Measurements from ENCODE around the gene SORCS2. TPM values are rescaled to one million over a fixed set of nuclear protein-coding genes. Genes with fewer than 3 reads are reported as not detected.

Gene SORCS2
- total RNA-seq, 2 donors from 2014 or later = 1.5 to 1.7 TPM

DNA sequence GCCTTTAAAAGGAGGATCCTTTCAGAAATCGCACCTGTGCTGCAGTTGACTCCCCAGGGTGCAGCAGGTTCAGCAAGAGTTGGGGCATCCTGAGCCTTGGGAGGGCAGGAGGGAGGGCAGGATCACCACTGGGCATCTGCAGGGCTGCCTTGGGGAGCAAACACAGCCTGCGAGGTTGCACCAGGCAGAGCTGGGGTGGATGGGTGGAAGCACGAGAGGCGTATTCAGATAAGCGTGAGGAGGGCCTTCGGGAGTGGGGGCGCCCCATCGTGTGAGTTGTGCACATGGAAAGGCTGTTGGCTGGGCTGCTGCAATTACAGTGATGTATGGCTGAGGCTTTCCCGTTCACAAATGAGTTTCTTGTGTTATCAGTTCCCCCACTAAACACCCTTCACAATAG lies 186.8 kb downstream of the SORCS2 start:
- no peak overlapping the region for H3K4me3 ChIP-seq
- H3K9me3 ChIP-seq = no peaks in the 10 kb centered on the region
- no peak overlapping the region for H3K27ac ChIP-seq
- peaks cover 0 to 10% of the 10 kb centered on the region in 2 donors for H3K4me1 ChIP-seq
- TF ChIP-seq, protein P1, sequence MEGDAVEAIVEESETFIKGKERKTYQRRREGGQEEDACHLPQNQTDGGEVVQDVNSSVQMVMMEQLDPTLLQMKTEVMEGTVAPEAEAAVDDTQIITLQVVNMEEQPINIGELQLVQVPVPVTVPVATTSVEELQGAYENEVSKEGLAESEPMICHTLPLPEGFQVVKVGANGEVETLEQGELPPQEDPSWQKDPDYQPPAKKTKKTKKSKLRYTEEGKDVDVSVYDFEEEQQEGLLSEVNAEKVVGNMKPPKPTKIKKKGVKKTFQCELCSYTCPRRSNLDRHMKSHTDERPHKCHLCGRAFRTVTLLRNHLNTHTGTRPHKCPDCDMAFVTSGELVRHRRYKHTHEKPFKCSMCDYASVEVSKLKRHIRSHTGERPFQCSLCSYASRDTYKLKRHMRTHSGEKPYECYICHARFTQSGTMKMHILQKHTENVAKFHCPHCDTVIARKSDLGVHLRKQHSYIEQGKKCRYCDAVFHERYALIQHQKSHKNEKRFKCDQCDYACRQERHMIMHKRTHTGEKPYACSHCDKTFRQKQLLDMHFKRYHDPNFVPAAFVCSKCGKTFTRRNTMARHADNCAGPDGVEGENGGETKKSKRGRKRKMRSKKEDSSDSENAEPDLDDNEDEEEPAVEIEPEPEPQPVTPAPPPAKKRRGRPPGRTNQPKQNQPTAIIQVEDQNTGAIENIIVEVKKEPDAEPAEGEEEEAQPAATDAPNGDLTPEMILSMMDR (IDR thresholded peaks at IDR 0.05) = no peak
- no peaks in the 10 kb centered on the region for H3K27me3 ChIP-seq
- no peaks in the 10 kb centered on the region for H3K36me3 ChIP-seq
- no peak for DNase-seq (ENCODE audit: low spot score)

DNA sequence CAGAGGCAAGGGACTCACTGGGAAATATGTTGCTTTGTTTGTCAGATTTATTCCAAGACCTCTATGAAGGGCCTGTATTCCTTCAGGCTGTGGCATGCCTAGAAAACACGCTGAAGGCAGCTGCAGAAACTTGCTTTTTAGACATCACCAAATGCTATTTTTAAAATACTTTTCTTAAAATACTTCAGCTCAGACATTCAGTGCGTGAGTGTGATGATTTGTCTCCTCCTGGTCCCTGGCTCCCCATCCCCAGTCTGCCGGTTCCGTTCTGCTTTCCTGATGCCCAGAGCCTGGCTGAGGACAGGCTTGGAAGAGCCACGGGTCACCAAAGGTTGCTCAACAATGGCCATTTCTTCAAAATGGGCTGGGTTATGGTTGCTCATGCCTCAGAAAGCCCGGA lies 187.4 kb downstream of the SORCS2 start:
- TF ChIP-seq, protein P1 (IDR thresholded peaks at IDR 0.05) = no peak
- Histone ChIP-seq H3K27ac (no peak overlapping the region), H3K4me3 (no peak overlapping the region), H3K27me3 (no peaks in the 10 kb centered on the region), H3K9me3 (no peaks in the 10 kb centered on the region), H3K4me1 (peaks cover 0 to 10% of the 10 kb centered on the region in 2 donors), H3K36me3 (no peaks in the 10 kb centered on the region)
- no peak for DNase-seq (ENCODE audit: low spot score)

DNA sequence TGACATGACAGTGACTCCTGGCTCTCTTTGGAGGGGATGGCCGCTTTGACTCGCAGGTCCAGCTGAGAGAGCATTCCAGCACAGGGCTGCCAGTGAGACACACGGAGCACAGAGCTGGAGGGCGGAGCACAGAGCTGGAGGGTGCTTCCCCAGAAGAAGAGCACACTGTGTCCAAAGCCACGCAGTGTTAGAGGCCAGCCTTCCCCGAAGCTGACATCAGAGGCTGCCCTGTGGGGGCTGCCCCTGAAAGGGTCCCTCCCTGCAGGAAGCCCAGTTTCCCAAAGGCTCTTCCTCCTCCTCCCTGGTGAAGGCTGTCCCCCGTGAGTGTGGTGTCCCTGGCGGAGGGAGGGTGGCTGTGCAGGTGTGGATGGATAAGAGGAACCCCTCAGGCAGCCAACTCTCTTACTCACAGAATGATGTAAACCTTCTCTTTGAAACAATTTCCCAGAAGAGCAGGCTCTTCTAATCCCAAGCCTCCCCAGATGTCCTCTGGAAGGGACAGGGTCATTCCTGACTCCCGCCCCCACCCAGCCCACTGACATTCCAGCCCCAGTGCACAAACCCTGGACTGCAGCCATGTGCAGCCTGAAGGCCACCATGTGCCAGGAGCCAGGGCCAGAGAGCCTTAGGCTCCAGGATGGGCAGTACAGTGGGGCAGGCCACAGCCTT lies 189.0 kb downstream of the SORCS2 start:
- no peak overlapping the region for H3K4me3 ChIP-seq
- no peak overlapping the region for H3K27ac ChIP-seq
- peaks cover 0 to 10% of the 10 kb centered on the region in 2 donors for H3K4me1 ChIP-seq
- H3K9me3 ChIP-seq = no peaks in the 10 kb centered on the region
- H3K36me3 ChIP-seq = no peaks in the 10 kb centered on the region
- no peak for DNase-seq (ENCODE audit: low spot score)
- TF ChIP-seq, protein P1 (IDR thresholded peaks at IDR 0.05) = no peak
- no peaks in the 10 kb centered on the region for H3K27me3 ChIP-seq

DNA sequence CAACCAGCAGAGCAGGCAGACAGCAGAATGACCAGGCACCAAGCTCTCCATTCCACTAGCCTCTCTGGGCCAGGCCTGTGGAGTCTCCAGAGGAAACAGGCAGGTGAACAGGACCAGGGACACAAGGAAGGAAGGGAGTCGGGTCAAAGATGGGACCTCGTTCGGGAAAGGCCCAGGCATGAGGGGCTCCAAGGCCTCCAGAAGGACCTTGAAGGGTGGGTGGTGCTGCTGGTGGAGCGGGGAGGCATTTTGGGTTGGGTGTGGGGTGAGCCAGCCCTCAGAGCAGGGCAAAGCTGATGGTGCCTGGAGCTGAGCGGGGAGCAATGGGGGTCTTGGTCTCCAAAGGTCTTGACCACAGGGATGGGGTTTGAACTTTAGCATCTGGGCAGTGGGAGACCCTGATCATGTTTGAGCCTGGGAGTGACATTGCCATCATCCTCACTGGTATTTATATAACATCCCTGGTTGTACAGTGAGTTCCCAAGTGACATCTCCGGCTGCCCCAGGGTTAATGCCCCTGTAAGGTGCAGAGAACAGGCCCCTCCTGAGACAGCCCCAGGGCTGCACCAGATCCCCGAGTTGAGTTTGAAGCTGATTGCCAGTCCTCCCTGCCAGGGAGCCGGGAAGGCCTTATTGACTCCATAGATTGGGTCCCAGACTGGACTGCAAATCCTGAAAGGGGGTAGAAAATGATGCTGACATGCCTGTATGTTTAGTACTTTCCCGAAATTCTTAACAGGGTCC lies 189.7 kb downstream of the SORCS2 start:
- H3K36me3 ChIP-seq = no peaks in the 10 kb centered on the region
- no peak overlapping the region for H3K27ac ChIP-seq
- peaks cover 0 to 10% of the 10 kb centered on the region in 2 donors for H3K4me1 ChIP-seq
- H3K4me3 ChIP-seq = no peak overlapping the region
- no peaks in the 10 kb centered on the region for H3K27me3 ChIP-seq
- H3K9me3 ChIP-seq = no peaks in the 10 kb centered on the region
- TF ChIP-seq, protein P1 (IDR thresholded peaks at IDR 0.05) = no peak
- DNase-seq (ENCODE audit: low spot score) = no peak

DNA sequence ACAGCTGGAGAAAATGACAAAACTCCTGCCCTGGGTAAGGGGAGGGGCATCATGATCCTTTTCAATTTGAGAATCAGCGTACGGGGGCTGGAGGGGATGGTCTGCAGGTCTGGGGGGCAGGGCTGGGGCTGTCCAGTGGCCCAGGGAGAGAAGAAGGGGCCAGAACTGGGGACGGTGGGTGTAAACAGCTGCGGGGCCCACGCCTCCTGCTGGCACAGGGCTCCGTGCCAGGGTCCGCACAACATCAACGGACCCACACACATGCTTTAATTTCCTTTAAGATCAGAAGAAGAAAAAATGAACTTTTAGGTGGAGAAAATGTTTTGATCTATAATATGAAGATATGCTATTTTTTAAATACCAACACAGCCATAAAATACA lies 190.3 kb downstream of the SORCS2 start:
- no peak for DNase-seq (ENCODE audit: low spot score)
- Histone ChIP-seq H3K27me3 (no peaks in the 10 kb centered on the region), H3K4me3 (no peak overlapping the region), H3K4me1 (peaks cover 0 to 10% of the 10 kb centered on the region in 2 donors), H3K36me3 (no peaks in the 10 kb centered on the region), H3K27ac (no peak overlapping the region), H3K9me3 (no peaks in the 10 kb centered on the region)
- TF ChIP-seq, protein P1 (IDR thresholded peaks at IDR 0.05) = no peak
